Parathyroid adenoma (tissue), 2 donors: Measurements from ENCODE around the gene EML6.

Experiments used
- H2AFZ ChIP-seq: fragments of 300-600 bp; sonication (generic); one replicate; pipeline ENCODE4 v1.7.0; 2017; ENCODE audit warnings: antibody characterized with exemption, mild to moderate bottlenecking
- H3K27ac ChIP-seq: fragments of 300-600 bp; sonication (generic); one replicate; pipeline ENCODE4 v1.7.0; 2017
- H3K27me3 ChIP-seq: fragments of 300-600 bp; sonication (generic); one replicate; pipeline ENCODE4 v1.7.0; 2017; ENCODE audit warnings: low read length; ENCODE audit not compliant: control insufficient read depth, insufficient read depth
- H3K36me3 ChIP-seq: fragments of 300-600 bp; sonication (generic); one replicate; pipeline ENCODE4 v1.7.0; 2017; ENCODE audit warnings: low read length; ENCODE audit not compliant: control insufficient read depth, insufficient read depth
- H3K4me1 ChIP-seq: fragments of 300-600 bp; sonication (generic); one replicate; pipeline ENCODE4 v1.7.0; 2017; ENCODE audit warnings: control low read depth
- H3K4me2 ChIP-seq: fragments of 300-600 bp; sonication (generic); one replicate; pipeline ENCODE4 v1.7.0; 2017; ENCODE audit warnings: low read length
- H3K4me3 ChIP-seq: fragments of 300-600 bp; sonication (generic); one replicate; pipeline ENCODE4 v1.7.0; 2017; ENCODE audit warnings: low read depth, low read length
- H3K79me2 ChIP-seq: fragments of 300-600 bp; sonication (generic); one replicate; pipeline ENCODE4 v1.7.0; 2017; ENCODE audit warnings: control low read depth
- H3K9ac ChIP-seq: fragments of 300-600 bp; sonication (generic); one replicate; pipeline ENCODE4 v1.7.0; 2017; ENCODE audit warnings: mild to moderate bottlenecking
- H3K9me3 ChIP-seq: fragments of 300-600 bp; sonication (generic); one replicate; pipeline ENCODE4 v1.7.0; 2017; ENCODE audit warnings: low read length; ENCODE audit not compliant: control insufficient read depth
- TF ChIP-seq, protein P1 (sequence below): fragments of 300-600 bp; sonication (generic); IDR thresholded peaks from one replicate; pipeline ENCODE4 v1.7.0; 2017; ENCODE audit warnings: antibody characterized with exemption, mild to moderate bottlenecking
- donor health status: primary hyperparathyroidism.

The EML6 gene

DNA sequence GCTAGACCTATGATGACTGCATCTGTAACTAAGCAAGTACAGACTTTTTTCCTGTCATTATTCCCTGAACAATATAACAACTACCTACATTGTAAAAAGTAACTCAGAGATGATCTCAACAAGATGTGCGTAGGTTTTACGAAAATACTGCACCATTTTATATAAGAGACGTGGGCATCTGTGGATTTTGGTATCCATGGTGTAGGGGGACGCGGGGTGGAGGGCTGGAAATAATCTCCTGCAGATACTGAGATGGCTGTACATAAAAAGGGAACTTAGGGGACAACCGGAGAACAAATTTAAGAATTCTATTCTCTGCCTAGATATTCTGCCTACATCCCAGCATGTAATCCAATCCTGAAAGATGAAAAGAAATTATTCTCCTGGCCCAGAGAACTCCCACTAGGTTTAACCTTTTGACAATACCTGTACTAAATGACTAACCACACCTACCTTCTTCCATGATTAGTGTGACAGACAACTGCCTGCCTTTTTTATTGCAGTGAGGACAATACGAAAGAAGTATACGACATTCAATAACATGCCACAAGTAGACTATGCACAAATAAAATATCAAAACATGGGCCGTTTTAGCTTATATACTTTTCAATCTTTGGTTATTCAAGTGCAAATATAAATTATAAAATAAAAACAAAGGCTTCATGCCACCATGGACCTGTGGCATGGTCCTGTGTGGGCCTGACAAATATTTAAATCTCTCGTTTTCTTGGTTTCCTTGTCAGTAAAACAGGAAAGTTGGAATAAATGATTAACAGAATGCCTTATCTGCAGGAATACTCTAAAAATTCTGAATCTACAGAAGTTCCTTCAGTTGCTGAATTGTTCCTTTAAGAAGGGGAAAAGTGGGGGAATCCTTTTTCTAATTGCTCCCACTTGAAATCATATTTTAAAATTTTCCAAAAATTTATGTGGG lies 280.5 kb downstream of the EML6 start:
- H3K4me1 ChIP-seq, result peaks cover 21% of the 10 kb centered on the region
- no peak overlapping the region for H3K9ac ChIP-seq

DNA sequence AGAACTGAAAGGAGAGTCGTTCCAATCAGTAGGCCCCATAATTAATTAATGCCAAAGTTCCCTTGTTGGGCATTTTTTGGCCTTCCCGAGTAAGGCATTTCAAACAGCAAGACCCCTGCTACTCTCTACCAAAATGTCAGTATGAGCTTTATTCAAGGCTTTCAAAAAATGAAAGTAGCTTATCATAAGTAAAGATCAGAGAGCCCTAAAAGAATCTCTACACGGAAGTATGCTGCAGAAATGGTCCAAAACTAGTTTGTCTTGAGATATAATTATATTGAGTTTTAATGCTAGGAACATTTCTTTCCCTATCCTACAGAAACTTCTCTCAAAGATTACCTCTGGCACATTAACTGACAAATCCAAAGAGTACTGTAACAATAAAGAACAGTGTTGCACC lies 282.8 kb downstream of the EML6 start:
- Histone ChIP-seq H3K9me3 (no peaks in the 10 kb centered on the region), H3K79me2 (peaks cover 31% of the 10 kb centered on the region), H3K9ac (no peak overlapping the region), H3K36me3 (no peaks in the 10 kb centered on the region), H3K4me3 (no peak overlapping the region), H3K27ac (no peak overlapping the region), H3K4me2 (no peak overlapping the region), H3K4me1 (peaks cover 14% of the 10 kb centered on the region), H3K27me3 (no peaks in the 10 kb centered on the region), H2AFZ (no peak overlapping the region)
- TF ChIP-seq, protein P1, sequence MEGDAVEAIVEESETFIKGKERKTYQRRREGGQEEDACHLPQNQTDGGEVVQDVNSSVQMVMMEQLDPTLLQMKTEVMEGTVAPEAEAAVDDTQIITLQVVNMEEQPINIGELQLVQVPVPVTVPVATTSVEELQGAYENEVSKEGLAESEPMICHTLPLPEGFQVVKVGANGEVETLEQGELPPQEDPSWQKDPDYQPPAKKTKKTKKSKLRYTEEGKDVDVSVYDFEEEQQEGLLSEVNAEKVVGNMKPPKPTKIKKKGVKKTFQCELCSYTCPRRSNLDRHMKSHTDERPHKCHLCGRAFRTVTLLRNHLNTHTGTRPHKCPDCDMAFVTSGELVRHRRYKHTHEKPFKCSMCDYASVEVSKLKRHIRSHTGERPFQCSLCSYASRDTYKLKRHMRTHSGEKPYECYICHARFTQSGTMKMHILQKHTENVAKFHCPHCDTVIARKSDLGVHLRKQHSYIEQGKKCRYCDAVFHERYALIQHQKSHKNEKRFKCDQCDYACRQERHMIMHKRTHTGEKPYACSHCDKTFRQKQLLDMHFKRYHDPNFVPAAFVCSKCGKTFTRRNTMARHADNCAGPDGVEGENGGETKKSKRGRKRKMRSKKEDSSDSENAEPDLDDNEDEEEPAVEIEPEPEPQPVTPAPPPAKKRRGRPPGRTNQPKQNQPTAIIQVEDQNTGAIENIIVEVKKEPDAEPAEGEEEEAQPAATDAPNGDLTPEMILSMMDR, result no peak

More for the DNA sequence above, 280.5 kb downstream of the EML6 start:
- no peak overlapping the region for H2AFZ ChIP-seq
- H3K27ac ChIP-seq, result no peak overlapping the region
- H3K36me3 ChIP-seq, result no peaks in the 10 kb centered on the region
- no peaks in the 10 kb centered on the region for H3K27me3 ChIP-seq
- TF ChIP-seq, protein P1, result no peak
- no peaks in the 10 kb centered on the region for H3K9me3 ChIP-seq
- H3K4me3 ChIP-seq, result no peak overlapping the region
- H3K79me2 ChIP-seq, result peaks cover 31% of the 10 kb centered on the region
- no peak overlapping the region for H3K4me2 ChIP-seq

DNA sequence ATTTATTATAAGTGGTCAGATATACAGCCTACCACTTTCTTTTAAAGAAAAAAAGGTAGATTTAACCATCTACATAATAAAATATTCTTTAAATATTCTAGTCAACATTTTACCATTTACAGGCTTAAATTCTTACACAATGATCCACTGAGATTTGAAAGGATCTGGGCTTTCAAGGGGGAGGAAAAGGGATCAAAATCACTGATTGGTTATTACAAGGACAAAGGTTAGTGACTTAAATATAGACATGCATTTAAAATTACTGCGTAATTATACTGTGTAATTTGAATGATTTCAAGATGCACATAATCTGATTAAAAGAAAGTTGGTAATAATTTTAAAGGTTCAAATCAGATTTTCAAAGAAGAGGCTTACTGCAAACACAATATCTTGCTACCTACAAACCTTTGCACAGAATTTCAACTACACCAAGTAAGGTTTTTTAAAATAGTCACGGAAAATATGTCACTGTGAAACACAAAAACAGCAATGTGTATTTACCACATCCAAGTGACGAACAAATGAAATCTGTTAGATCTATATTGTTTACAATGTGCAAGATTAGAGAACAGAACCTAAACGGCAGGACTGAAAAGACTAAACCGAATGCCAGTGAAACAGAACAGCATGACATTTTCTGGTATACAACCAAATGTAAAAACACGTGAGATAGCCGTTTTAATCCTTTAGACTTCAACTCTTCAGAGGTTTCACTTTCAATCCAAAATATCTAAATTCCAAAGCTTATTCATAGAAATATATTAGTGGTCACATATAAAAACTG lies 286.0 kb downstream of the EML6 start:
- Histone ChIP-seq H3K4me1 (peaks cover 10% of the 10 kb centered on the region), H3K27ac (peak overlapping the region; percentile 59), H3K4me3 (peak overlapping the region; percentile 58), H3K36me3 (no peaks in the 10 kb centered on the region), H3K4me2 (peak overlapping the region; percentile 77), H2AFZ (peak overlapping the region; percentile 45), H3K27me3 (no peaks in the 10 kb centered on the region), H3K79me2 (peaks cover 23% of the 10 kb centered on the region), H3K9me3 (no peaks in the 10 kb centered on the region), H3K9ac (no peak overlapping the region)
- TF ChIP-seq, protein P1, result no peak

DNA sequence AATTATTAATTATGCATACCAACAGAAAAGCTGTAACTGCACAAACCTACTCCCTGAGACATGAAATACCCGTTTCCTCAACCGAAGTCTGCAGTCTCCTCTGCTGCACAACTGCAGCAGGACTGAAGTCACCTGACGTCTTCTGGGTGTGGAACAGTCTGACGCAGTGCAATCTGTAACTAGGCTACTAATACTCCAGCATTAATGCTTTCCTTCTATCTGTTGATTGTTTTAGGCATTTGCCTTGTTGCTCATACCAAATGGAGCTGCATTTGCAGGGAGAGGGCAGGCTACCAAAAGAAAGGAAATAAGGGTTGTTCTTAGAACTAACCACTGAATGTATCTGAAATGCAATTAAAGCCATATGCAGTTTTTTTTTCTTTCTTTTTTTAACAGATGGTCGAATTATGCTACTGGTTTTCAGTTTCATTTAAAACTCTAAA lies 286.7 kb downstream of the EML6 start:
- Histone ChIP-seq H3K4me1 (peaks cover 10% of the 10 kb centered on the region), H3K9ac (no peak overlapping the region)
- TF ChIP-seq, protein P1, result no peak

More for the DNA sequence above, 286.7 kb downstream of the EML6 start:
- H2AFZ ChIP-seq, result peak overlapping the region; percentile 45
- peak overlapping the region; percentile 77 for H3K4me2 ChIP-seq
- peak overlapping the region; percentile 58 for H3K4me3 ChIP-seq
- peaks cover 21% of the 10 kb centered on the region for H3K79me2 ChIP-seq
- H3K36me3 ChIP-seq, result no peaks in the 10 kb centered on the region
- no peaks in the 10 kb centered on the region for H3K27me3 ChIP-seq
- H3K27ac ChIP-seq, result peak overlapping the region; percentile 59
- no peaks in the 10 kb centered on the region for H3K9me3 ChIP-seq
